HEK293T (cell line): Measurements from ENCODE around the gene CHEK1.

Experiments
- CTCF ChIA-PET: fragments of 350-600 bp; formaldehyde crosslinking; extraction: SDS; loops from one replicate; lab custom pipeline; 2021; ENCODE audit warnings: antibody characterized with exemption, inconsistent platforms; lab: Yijun Ruan, JAX
- POLR2A ChIA-PET: fragments of 350-600 bp; formaldehyde crosslinking; extraction: SDS; loops from one replicate; lab custom pipeline; 2020; ENCODE audit warnings: antibody characterized with exemption, inconsistent platforms; lab: Yijun Ruan, JAX
- DNase-seq: peaks from one replicate; pipeline ENCODE4 v3.0.0; 2012; ENCODE audit warnings: mixed read lengths; ENCODE audit errors: extremely low spot score
- ARNT ChIP-seq: fragments of 450-650 bp; IDR thresholded peaks from 2 replicates; pipeline ENCODE4 v1.6.1; 2017; ENCODE audit warnings: mild to moderate bottlenecking
- BHLHE40 ChIP-seq: fragments of 450-650 bp; IDR thresholded peaks from 2 replicates; pipeline ENCODE4 v1.6.1; 2016; ENCODE audit warnings: mild to moderate bottlenecking, moderate library complexity, borderline replicate concordance
- CTBP1 ChIP-seq: fragments of 450-650 bp; IDR thresholded peaks from 2 replicates; pipeline ENCODE4 v1.6.1; 2016; ENCODE audit warnings: borderline replicate concordance
- ELF4 ChIP-seq: fragments of 450-650 bp; IDR thresholded peaks from 2 replicates; pipeline ENCODE4 v1.6.1; 2017; ENCODE audit warnings: antibody characterized with exemption
- FOXA1 ChIP-seq: fragments of 450-650 bp; IDR thresholded peaks from 2 replicates; pipeline ENCODE4 v1.6.1; 2016; ENCODE audit warnings: mild to moderate bottlenecking
- FOXK2 ChIP-seq: fragments of 450-650 bp; IDR thresholded peaks from 2 replicates; pipeline ENCODE4 v1.6.1; 2016; ENCODE audit warnings: mild to moderate bottlenecking
- FOXM1 ChIP-seq: fragments of 450-650 bp; IDR thresholded peaks from 2 replicates; pipeline ENCODE4 v1.6.1; 2017; ENCODE audit warnings: mild to moderate bottlenecking, borderline replicate concordance
- HDGF ChIP-seq: fragments of 450-650 bp; IDR thresholded peaks from 2 replicates; pipeline ENCODE4 v1.6.1; 2017; ENCODE audit warnings: antibody characterized with exemption, borderline replicate concordance
- L3MBTL2 ChIP-seq: fragments of 450-650 bp; conservative IDR thresholded peaks from 2 replicates; pipeline ENCODE4 v1.6.1; 2016; ENCODE audit warnings: mild to moderate bottlenecking
- LEF1 ChIP-seq: fragments of 450-650 bp; IDR thresholded peaks from 2 replicates; pipeline ENCODE4 v1.6.1; 2017; ENCODE audit warnings: mild to moderate bottlenecking, borderline replicate concordance
- NFRKB ChIP-seq: fragments of 450-650 bp; IDR thresholded peaks from 2 replicates; pipeline ENCODE4 v1.6.1; 2016; ENCODE audit warnings: mild to moderate bottlenecking, moderate library complexity
- SP1 ChIP-seq: fragments of 450-650 bp; IDR thresholded peaks from 2 replicates; pipeline ENCODE4 v1.6.1; 2017
- SUZ12 ChIP-seq: fragments of 450-650 bp; IDR thresholded peaks from 2 replicates; pipeline ENCODE4 v1.6.1; 2016; ENCODE audit warnings: mild to moderate bottlenecking
- TARDBP ChIP-seq: fragments of 450-650 bp; IDR thresholded peaks from 2 replicates; pipeline ENCODE4 v1.6.1; 2016
- ZNF384 ChIP-seq: fragments of 450-650 bp; IDR thresholded peaks from 2 replicates; pipeline ENCODE4 v1.6.1; 2016
- TF ChIP-seq, protein P1 (sequence below): fragments of 450-650 bp; IDR thresholded peaks from 2 replicates; pipeline ENCODE4 v1.6.1; 2016

Gene CHEK1

DNA sequence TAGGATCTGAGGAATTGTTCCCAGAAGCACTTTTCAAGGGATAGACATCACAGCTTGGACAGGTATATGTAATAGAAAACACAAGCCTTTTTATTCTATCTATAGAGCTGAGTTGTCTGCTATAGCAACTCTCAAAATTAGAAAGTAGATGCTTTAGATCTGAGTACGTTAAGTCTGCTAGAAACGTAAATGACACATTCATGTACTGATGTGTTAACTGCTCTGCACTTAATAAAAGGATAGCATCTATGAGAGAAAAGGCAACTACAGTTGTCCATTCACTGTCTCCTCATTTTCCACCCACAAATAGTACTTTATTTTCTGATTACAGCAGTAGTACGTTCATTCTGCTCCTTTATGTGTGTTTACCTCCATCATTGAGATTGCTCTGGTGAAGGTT lies 38.3 kb upstream of the CHEK1 start:
- ChIA-PET POLR2A (interaction anchor here (3.3 kb wide), 1 partner anchor 17 kb away, joined by 11 read pairs; the partner anchor contains the start of gene EI24), CTCF (no interaction called here)
- no peak for TF ChIP-seq HDGF
- no peak for TF ChIP-seq L3MBTL2
- no peak for TF ChIP-seq FOXM1
- TF ChIP-seq TARDBP: no peak
- TF ChIP-seq NFRKB: no peak
- no peak for TF ChIP-seq ELF4
- TF ChIP-seq CTBP1: no peak
- no peak for TF ChIP-seq LEF1
- no peak for TF ChIP-seq ARNT
- no peak for TF ChIP-seq FOXA1
- no peak for TF ChIP-seq FOXK2
- TF ChIP-seq SP1: no peak
- TF ChIP-seq BHLHE40: no peak
- no peak for DNase-seq

DNA sequence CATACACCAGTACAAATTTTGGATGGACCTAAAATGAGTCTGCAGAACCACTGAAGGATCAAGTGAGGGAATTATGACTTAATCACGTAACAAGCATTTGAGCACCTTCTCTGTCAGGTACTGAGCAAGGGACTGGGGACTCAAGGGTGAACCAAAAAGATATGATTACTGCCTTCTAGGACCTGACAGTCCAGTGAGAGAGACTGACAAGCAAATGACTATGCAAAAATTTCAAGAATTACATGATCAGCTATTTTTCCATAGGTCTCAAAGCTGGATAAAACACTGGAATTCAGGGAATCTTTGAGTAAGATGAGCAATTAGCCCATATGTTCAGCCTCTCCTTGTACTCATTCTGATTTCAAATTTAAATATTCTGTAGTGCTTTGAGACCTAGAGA lies 37.5 kb upstream of the CHEK1 start:
- DNase-seq: no peak
- ChIA-PET CTCF (no interaction called here), POLR2A (no interaction called here)
- TF ChIP-seq FOXA1: no peak
- no peak for TF ChIP-seq NFRKB
- TF ChIP-seq ZNF384: no peak
- no peak for TF ChIP-seq TARDBP
- no peak for TF ChIP-seq LEF1
- TF ChIP-seq L3MBTL2: no peak
- TF ChIP-seq FOXM1: no peak
- TF ChIP-seq, protein P1, sequence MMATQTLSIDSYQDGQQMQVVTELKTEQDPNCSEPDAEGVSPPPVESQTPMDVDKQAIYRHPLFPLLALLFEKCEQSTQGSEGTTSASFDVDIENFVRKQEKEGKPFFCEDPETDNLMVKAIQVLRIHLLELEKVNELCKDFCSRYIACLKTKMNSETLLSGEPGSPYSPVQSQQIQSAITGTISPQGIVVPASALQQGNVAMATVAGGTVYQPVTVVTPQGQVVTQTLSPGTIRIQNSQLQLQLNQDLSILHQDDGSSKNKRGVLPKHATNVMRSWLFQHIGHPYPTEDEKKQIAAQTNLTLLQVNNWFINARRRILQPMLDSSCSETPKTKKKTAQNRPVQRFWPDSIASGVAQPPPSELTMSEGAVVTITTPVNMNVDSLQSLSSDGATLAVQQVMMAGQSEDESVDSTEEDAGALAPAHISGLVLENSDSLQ: no peak
- TF ChIP-seq ELF4: no peak

DNA sequence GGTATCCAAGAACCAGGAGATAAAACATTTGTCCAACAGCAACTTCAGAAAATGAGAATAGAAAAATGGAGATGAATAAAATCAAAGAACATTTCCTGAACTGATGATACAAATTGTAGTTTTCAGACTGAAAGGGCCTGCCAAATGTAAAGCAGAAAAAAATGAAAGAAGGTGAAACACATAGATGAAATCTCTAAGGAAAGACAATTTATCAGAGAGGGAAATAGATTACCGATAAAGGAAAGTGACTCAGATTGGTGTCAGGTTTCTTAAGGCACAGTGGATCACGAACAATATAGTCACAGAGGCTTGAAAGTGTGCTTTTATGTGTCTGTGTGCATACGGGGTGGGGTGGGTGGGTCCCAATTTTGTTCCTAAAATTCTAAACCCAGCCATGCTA lies 36.5 kb upstream of the CHEK1 start:
- CTCF ChIA-PET: no interaction called here
- POLR2A ChIA-PET: interaction anchor here (1.6 kb wide), 1 partner anchor 19 kb away, joined by 4 read pairs; the partner anchor contains the start of gene EI24
- no peak for DNase-seq
- TF ChIP-seq CTBP1: no peak
- TF ChIP-seq TARDBP: no peak
- no peak for TF ChIP-seq BHLHE40

DNA sequence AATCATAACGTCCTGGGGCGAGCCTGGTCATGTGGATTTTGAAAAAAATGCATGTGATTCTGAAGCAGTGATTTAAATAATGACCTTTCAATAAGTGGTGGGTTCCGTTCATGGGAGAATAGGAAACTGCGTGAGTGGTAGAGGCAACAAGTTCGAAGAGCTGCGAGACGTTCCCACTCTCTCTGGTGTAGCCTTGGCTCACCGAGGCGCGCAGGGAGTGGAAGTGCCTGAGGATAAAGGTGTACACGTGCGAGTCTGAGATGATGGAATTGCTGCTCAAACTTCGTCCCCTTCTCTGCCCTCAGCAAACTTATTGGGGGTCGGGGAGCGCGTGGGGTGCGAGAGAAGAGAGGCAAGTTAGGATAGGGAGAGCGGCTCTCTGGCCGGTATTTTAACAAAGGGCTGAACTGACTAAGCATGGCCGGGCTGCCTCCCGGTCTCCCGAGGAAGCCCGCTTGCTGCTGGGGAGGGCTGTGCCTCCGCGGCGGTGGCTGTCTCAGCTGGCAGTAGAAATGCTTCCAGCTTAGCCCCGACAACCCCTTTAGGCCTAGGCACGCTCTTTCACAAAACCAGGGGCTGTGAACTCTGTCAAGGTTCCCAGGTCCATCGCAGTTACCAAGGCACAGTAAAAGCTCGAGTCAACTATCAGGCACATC lies 33.2 kb upstream of the CHEK1 start:
- ChIA-PET POLR2A (interaction anchor here (0.6 to 3.9 kb wide), 5 partner anchors 8 to 34 kb away, joined by 3 to 22 read pairs (median 4); partner anchors contain the start of genes CHEK1 and EI24), CTCF (no interaction called here)
- TF ChIP-seq L3MBTL2 (no peak), SP1 (no peak), NFRKB (no peak), HDGF (no peak), TARDBP (no peak), SUZ12 (no peak), FOXM1 (no peak), BHLHE40 (no peak), LEF1 (no peak), ELF4 (no peak), CTBP1 (no peak)
- TF ChIP-seq, protein P1: no peak
- DNase-seq: peak; percentile 33

DNA sequence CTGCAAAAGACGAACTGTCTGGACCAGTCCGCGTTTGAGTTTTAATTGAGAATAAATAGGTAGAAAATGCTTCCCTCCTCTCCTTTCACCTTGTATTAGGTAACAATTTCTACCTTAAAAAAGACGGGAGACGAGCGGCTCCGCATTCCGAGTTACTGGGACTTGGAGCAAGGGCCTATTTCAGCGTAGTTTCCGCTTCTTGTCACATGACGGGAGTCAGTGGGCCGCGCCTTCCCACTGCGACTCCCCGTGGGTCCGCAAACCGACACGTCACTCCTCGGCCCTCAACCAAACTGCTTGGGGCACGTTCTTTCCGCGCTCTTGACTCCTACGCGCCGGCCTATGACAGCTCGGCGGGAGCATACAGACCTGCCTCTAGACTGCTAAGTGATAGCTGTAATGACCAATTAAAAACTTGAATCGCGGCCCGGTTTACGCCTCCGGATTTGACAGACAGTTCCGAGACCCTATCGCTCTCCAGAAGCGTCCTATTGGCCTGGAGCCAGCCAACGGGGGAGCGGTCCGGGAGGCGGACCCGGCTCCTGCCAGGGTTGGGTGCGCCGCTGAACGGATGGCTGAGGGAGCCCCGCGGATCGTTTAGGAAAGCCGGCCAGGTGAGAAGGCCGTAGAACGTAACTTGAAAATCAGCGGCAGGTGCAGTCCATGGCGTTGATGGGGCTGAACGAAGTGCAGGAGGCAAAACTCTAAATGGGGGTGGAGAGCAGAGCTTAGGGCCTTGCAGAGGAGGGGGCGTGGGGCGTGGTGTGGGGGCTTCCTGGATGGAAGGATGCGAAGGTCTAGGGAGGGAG lies 32.5 kb upstream of the CHEK1 start, which contains the start of gene STT3A:
TSS of gene STT3A (plus strand) at position 548 of the 809 bp plus-strand sequence. CDS start 3,064 bp downstream, outside the sequence.
- DNase-seq: peak; percentile 95
- TF ChIP-seq, protein P1: peak; percentile 100
- TF ChIP-seq ARNT (no peak), SUZ12 (no peak), FOXK2 (no peak), ELF4 (no peak), CTBP1 (no peak), TARDBP (no peak), LEF1 (no peak), L3MBTL2 (peak; percentile 83), FOXA1 (no peak), NFRKB (no peak), BHLHE40 (no peak), FOXM1 (no peak), SP1 (no peak), ZNF384 (no peak)

More for the DNA sequence above, 32.5 kb upstream of the CHEK1 start, which contains the start of gene STT3A:
- POLR2A ChIA-PET: interaction anchor here (0.6 to 3.9 kb wide), 7 partner anchors 9 to 33 kb away, joined by 3 to 22 read pairs (median 4); partner anchors contain the start of genes CHEK1 and EI24
- CTCF ChIA-PET: no interaction called here
